Measurements from ENCODE around the gene TMEM132D.

The TMEM132D gene

DNA sequence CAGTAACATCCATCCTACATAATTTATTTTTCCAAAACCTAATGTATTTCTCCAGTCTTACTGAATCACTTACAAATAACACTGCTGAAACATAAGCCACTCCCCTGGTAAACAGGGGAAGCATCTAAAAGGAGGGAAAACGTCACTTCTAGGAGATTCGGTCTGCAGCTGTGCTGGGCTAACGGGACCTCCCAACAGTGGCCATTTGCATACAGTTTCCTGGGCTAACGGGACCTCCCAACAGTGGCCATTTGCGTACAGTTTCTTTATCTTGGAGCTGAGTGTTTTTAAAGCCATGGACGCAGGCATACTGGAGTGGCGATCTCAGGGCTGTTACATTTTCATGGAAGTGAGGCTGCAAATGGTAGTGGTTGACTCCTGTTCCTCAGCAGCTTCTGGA, 242.9 kb downstream of the TMEM132D start:
- DNase-seq (ENCODE audit: low spot score) = no peak

DNA sequence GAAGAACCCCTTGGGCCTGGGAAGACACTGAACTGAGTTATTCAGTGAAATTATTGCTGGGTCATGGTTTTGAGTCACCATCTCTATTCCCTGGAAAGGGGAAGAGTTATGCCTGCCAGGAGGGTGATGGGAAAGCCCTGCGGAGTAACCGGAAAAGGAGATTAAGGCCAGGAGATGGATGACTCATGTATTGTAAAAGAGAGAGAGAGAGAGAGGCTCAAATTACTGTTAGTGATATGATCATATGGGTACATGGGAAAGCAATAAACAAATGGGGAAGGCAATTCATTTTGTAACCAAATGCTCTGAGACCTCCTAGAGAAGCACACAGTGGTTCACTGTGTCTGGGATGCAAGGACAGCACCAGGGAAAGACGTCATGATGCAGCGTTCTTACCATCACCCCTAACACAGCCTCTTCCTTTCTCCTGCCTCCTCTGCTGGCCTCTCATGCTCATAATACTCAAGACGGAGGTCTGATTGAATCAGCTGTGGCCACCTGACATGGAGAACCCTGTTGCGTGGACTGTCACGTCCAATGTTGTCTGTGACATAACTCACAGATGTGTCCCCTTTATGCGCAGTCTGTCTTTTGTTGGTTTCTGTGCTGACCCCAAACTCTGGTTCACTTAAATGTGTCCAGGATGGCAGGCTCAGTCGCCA, 243.7 kb downstream of the TMEM132D start:
- peak; percentile 30 for DNase-seq (ENCODE audit: low spot score)

GRCh38 chr12:129657179-129657578, 246.6 kb downstream of the TMEM132D start:
- no peak for DNase-seq (ENCODE audit: low spot score)

DNA sequence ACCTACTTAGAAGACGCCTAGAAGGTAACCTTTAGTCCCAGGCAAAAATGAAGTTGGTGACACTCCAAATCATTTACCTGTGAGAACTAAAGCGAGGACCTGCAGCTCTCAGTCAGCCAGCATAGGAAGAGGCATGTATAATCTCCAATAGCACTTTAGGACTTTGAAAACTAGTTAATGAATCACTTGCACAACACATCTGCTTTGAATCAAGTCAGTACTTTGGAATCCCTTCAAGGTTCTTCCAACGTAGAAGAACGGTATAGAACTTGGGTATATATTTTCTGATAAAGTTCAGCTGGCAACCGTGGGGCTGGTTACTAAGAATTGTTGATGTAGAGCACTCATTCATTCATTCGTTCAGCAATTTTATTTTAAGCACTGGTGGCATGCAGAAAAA, 251.9 kb downstream of the TMEM132D start:
- no peak for DNase-seq (ENCODE audit: low spot score)

DNA sequence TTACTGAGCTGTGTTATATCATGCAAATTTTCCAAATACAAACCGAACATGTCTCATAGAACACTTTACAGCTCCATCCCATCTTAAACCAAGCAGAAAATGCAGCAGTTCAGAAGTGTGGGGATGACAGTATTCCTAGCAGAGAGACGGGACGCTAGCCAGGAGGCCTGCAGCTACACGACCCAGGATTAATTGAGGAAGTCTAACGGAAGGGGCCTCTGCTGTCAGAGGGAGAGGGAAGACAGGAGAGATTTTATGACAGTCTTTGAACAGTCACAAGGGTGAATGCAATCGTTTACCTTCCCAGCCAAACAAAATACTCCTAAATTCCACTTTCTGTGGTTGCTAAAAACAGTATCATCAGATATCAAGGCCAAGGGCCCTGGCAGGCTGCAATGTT, 261.9 kb downstream of the TMEM132D start:
- DNase-seq (ENCODE audit: low spot score) = no peak

- no peak for DNase-seq (ENCODE audit: low spot score)
These were observed 268.7 kb downstream of the TMEM132D start for GRCh38 chr12:129635021-129635685.

- DNase-seq (ENCODE audit: low spot score) = no peak
These were observed 272.5 kb downstream of the TMEM132D start for GRCh38 chr12:129631316-129631715.

DNA sequence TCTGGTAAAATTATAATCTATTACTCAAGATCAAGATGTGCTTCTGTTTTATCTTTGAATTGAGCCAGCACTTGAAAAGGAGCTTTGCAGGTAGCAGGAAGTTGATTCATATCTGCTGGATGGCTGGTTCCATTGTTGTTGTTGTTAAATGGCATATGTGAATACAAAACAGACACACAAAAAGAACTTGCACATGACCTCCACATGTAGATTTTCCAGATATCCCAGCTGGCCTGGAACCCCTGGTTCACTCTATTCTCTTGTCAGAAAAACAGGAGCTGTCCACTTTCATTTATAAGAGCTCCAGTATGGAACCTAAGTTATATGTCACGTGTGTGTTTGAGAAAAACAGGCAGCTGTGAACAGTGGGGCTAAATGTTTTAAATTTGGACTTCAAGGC, 273.9 kb downstream of the TMEM132D start:
- no peak for DNase-seq (ENCODE audit: low spot score)

DNA sequence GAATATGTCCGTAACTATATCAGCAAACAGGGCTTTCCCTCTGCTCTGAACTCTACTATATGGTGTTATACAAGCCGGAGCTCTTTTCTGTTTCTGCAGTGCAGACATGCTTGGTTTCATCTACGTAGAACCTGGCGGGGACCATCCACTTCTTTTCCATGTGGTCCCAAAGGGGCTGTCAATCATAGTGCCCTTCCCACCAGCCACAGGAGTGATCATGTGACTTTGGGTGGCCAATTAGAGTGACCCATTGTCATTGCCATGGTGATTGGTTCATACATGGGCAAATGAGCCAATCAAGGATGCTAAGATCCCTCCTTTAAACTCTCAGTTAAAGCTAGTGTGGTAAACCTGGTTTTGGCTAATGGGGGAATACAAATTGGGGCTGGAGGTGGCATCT, 281.3 kb downstream of the TMEM132D start:
- DNase-seq (ENCODE audit: low spot score) = no peak

GRCh38 chr12:129619271-129619670, 284.6 kb downstream of the TMEM132D start:
- no peak for DNase-seq (ENCODE audit: low spot score)

DNA sequence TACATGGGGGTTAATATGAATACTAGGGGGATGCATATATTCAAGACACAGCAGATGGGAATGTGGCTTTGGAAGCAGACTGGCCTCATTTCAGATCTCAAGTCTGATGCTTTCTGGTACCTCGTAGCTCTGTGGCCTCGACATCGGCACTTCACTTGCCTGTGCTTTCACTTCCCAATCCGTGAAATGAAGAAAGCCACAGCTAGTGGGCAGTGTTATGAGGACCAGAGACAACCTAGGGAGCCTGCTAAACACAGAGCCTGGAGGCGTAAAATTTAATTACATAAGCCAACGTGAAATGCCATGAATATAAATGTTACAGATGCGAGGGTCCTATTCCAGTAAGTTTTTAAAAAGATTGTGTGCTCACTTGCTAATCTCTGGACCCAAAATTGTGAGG, 286.0 kb downstream of the TMEM132D start:
- DNase-seq (ENCODE audit: low spot score) = no peak

DNA sequence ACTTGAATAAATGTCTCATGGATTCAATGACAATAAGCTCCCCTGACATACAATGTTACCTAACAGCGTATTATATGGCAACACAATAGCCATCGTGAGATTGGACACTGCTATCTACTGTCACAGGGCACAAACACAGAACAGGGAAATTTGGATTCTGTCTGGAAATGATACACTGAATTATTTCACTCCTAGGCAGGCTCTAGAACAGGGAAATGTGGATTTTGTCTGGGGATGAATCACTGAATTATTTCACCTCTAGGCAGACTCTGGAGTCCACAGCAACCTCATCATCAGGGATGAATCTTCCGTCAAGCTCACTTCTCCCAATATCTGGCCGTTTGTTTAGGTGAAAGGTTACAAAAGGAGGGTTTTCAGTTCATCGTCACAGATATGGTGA, 288.8 kb downstream of the TMEM132D start:
- DNase-seq (ENCODE audit: low spot score) = no peak

GRCh38 chr12:129614221-129614885, 289.5 kb downstream of the TMEM132D start:
- no peak for DNase-seq (ENCODE audit: low spot score)

GRCh38 chr12:129613314-129613713, 290.5 kb downstream of the TMEM132D start:
- no peak for DNase-seq (ENCODE audit: low spot score)

DNA sequence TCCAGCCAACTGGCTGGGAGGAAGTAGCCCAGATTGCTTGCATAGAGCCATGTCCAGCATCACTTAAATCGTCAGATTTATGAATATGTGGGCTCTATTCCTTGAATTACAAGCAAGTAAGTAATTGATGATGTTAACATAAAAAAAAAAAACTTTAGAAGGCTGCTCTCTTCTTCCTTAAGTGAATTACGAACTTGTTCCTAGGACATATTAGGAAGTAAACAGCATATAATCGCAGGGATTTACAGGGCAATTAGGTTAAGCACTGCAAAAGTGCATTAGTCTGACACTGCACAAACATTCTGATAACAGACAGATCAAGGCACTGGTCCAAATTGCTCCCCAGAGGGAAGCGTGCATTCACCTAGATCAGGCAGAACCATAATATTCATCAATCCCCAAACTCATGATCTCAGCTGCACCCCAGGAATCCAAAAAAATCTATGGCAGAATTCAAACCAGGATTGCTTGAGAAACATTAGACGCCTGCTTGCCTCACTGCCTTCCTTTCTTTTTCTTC, 293.2 kb downstream of the TMEM132D start:
- no peak for DNase-seq (ENCODE audit: low spot score)

GRCh38 chr12:129607756-129608155, 296.1 kb downstream of the TMEM132D start:
- DNase-seq (ENCODE audit: low spot score) = no peak

DNA sequence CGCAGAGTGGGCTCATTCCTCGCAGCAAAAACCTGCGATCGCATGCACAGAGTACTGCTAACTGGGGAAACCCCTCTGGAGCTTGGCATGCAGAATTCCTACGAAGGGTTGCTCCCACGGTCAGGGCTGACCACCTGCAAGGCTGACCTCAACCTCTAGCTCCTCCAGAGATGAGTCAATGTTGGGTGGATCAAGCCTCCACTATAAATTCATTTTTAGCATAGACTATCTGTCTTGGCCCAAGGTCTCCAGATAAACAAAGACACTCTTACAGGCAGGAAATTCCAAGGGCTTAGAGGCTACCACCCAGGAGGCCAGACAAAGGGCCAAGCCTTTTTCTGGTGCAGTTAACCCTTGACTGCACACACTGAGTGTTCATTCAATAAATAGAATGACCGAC, 296.5 kb downstream of the TMEM132D start:
- DNase-seq (ENCODE audit: low spot score) = no peak

GRCh38 chr12:129606239-129606638, 297.6 kb downstream of the TMEM132D start:
- DNase-seq (ENCODE audit: low spot score) = no peak

DNA sequence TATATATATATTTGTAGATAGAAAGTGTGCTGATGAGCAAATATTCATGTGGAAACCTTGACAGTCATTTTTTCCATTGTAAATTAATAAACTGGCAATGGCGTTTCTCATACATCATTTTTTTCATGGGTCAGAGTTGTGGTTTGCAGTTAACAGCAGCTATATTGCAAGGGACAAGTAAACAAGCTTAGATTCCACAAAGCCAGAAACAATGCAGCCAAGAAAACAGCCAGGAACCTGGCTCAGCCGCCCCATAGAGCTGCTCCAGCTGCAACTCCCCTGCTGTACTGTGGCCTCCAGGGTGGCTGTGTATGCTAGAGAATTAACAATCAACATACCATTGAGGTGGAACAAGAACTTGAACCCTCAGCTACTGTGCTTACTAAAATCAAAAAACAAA, 298.2 kb downstream of the TMEM132D start:
- no peak for DNase-seq (ENCODE audit: low spot score)

GRCh38 chr12:129604506-129604905, 299.3 kb downstream of the TMEM132D start:
- DNase-seq (ENCODE audit: low spot score) = no peak

DNA sequence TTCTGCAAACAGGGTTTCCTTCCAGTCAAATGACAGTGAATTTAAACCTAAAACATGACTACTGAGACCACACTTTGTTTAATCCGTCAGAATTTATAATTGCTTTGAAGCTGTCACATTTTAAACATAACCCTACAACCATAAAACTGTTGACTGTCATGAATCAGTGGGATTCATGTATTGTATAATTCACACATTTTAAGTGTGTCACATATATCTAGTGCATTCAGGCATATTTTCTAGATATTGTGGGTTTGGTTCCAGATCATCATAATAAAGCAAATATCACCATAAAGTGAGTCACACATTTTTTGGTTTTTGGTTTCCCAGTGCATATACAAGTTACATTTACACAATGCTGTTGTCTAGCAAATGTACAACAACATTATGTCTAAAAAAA, 304.4 kb downstream of the TMEM132D start:
- no peak for DNase-seq (ENCODE audit: low spot score)

- peak; percentile 17 for DNase-seq (ENCODE audit: low spot score)
These were observed 309.7 kb downstream of the TMEM132D start for GRCh38 chr12:129594098-129594497.

DNA sequence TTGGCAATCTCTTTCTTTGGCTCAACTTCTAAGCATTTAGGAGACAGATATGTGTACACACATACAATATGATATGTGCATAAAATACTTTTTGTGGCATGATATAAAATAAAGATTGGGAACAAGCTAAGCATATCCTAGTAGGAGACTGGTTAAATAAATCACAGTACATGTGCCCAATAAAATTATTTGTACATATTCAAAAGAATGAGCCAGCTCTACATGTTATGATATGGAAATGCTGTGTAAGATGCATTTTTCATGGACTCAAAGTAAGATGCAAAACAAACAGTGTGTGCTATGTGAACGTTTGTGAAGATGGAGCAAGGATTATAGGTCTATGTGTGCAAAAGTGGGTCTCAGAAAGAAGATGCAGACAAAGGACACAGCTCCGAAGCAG, 311.4 kb downstream of the TMEM132D start:
- no peak for DNase-seq (ENCODE audit: low spot score)
